Neural crest cell (in vitro differentiated cells): ENCODE results near the gene DDX31. TPM values are rescaled to one million over a fixed set of nuclear protein-coding genes. Genes with fewer than 3 reads are reported as not detected.
A peak's percentile ranks its signal among the peaks of the same experiment; 100 is the strongest.

Experiments
- DNase-seq: peaks from one replicate; pipeline ENCODE4 v3.0.0; 2021; ENCODE audit warnings: low read depth, mixed read lengths, low spot score
- H3K27ac Mint-ChIP-seq: one replicate; pipeline ENCODE4 v1.8.0; 2021; ENCODE audit warnings: mild to moderate bottlenecking, mixed read lengths; ENCODE audit not compliant: unreplicated experiment
- H3K27me3 Mint-ChIP-seq: 2 replicates; pipeline ENCODE4 v1.8.0; 2021; ENCODE audit warnings: low read depth, mild to moderate bottlenecking, mixed read lengths
- H3K36me3 Mint-ChIP-seq: 2 replicates; pipeline ENCODE4 v1.8.0; 2021; ENCODE audit warnings: low read depth, mild to moderate bottlenecking, mixed read lengths
- H3K4me1 Mint-ChIP-seq: 2 replicates; pipeline ENCODE4 v1.8.0; 2021; ENCODE audit warnings: mixed read lengths
- H3K4me3 Mint-ChIP-seq: one replicate; pipeline ENCODE4 v1.8.0; 2021; ENCODE audit warnings: mild to moderate bottlenecking, mixed read lengths
- H3K9me3 Mint-ChIP-seq: 2 replicates; pipeline ENCODE4 v1.8.0; 2021; ENCODE audit warnings: mixed read lengths
- total RNA-seq: library from RNA; stranded (reverse); gene quantifications from 2 replicates; pipeline ENCODE4 v1.2.1, GENCODE V29; 2021
- TF ChIP-seq, protein P1 (sequence below): fragments of 200-600 bp; sonication (generic); conservative IDR thresholded peaks from 2 replicates; pipeline ENCODE4 v1.5.0; 2021; ENCODE audit warnings: antibody characterized with exemption, mild to moderate bottlenecking

DDX31 gene
- total RNA-seq, 1 donor from 2014 or later: 20.9 TPM

- DNase-seq: no peak
- H3K27me3 Mint-ChIP-seq: peaks cover 2% of the 10 kb centered on the region
- H3K27ac Mint-ChIP-seq: no peak overlapping the region
- H3K9me3 Mint-ChIP-seq: no peaks in the 10 kb centered on the region
- TF ChIP-seq, protein P1, sequence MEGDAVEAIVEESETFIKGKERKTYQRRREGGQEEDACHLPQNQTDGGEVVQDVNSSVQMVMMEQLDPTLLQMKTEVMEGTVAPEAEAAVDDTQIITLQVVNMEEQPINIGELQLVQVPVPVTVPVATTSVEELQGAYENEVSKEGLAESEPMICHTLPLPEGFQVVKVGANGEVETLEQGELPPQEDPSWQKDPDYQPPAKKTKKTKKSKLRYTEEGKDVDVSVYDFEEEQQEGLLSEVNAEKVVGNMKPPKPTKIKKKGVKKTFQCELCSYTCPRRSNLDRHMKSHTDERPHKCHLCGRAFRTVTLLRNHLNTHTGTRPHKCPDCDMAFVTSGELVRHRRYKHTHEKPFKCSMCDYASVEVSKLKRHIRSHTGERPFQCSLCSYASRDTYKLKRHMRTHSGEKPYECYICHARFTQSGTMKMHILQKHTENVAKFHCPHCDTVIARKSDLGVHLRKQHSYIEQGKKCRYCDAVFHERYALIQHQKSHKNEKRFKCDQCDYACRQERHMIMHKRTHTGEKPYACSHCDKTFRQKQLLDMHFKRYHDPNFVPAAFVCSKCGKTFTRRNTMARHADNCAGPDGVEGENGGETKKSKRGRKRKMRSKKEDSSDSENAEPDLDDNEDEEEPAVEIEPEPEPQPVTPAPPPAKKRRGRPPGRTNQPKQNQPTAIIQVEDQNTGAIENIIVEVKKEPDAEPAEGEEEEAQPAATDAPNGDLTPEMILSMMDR: no peak
- no peaks in the 10 kb centered on the region for H3K36me3 Mint-ChIP-seq
- H3K4me1 Mint-ChIP-seq: peaks cover 56% of the 10 kb centered on the region
- H3K4me3 Mint-ChIP-seq: no peak overlapping the region
These were observed 122.7 kb downstream of the DDX31 start for GRCh38 chr9:132547052-132547431.

DNA sequence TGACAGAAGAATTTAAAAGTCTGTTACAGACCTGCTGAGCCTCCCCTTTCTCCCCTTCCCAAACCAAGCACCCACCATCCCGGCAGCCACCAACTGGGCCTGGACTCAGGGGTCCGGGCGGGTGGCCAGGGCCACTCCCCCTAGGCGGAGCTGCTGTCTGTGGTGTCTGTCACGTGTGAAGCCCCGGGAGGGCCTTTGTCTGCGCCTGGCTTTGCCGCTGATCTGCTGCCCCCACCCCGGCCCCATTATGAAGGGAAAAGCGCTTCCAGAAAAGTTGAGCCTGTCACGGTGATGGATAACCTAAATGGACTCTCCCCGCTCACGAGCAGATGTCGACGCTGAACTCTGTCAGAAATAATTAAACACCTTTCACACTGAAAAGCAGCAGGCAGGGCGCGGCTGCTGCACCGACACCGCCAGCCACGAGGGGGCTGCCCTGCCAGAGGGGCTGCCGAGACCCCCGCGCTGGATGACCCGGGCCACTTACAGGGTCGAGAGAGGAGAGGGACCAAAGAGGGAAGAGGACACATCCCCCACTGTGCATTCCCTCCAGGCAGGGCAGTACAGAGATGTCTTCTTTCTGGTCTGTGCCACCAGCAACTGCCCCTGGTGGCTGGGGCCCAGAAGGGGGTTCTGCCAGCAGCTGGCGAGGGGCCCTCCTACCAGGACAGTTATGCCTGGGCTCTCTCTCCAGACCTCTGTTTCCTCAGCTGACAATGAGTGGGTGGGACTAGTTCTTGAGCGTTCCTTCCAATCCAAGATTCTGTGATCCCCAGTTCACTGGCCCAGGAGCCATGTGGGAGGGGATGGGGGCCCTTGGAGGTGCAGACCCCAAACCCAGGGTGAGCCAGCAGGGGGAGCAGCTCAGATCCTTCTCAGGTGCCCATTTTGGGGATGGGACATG is 123.4 kb downstream of the DDX31 start:
- Mint-ChIP-seq H3K36me3 (no peaks in the 10 kb centered on the region), H3K27me3 (peaks cover 2% of the 10 kb centered on the region), H3K4me3 (peak overlapping the region; percentile 45), H3K9me3 (no peaks in the 10 kb centered on the region), H3K4me1 (peaks cover 56% of the 10 kb centered on the region), H3K27ac (peak overlapping the region; percentile 51)
- TF ChIP-seq, protein P1: peak; percentile 75
- DNase-seq: peak; percentile 63

DNA sequence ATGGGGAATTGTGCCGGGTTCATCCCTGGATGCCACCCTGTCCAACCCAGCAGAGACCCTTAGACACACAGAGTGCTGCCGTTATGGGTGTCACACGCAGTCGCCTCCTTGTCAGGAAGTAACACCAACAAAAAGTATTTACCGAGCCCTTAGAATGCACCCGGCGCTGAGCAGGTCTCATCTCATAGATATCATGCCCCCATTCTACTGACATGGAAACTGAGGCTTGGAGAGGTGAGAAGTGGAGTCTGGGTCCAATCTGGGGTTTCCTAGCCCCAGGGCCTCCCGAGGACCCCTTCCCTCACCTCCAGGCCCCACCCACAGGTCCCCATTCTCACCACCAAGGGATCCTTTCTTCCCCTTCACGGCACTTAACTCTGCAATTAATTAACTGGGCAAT is 124.2 kb downstream of the DDX31 start:
- no peak overlapping the region for H3K4me3 Mint-ChIP-seq
- TF ChIP-seq, protein P1: no peak
- no peak overlapping the region for H3K27ac Mint-ChIP-seq
- peaks cover 54% of the 10 kb centered on the region for H3K4me1 Mint-ChIP-seq
- no peaks in the 10 kb centered on the region for H3K36me3 Mint-ChIP-seq
- no peaks in the 10 kb centered on the region for H3K9me3 Mint-ChIP-seq
- no peak for DNase-seq
- H3K27me3 Mint-ChIP-seq: peaks cover 2% of the 10 kb centered on the region

GRCh38 chr9:132543960-132544359 is 125.8 kb downstream of the DDX31 start:
- peak overlapping the region; percentile 44 for H3K4me3 Mint-ChIP-seq
- H3K27ac Mint-ChIP-seq: peak overlapping the region; percentile 28
- no peaks in the 10 kb centered on the region for H3K9me3 Mint-ChIP-seq
- TF ChIP-seq, protein P1: no peak
- no peaks in the 10 kb centered on the region for H3K36me3 Mint-ChIP-seq
- no peak for DNase-seq
- H3K27me3 Mint-ChIP-seq: peaks cover 2% of the 10 kb centered on the region
- H3K4me1 Mint-ChIP-seq: peaks cover 47% of the 10 kb centered on the region

- Mint-ChIP-seq H3K36me3 (no peaks in the 10 kb centered on the region), H3K9me3 (no peaks in the 10 kb centered on the region), H3K27ac (no peak overlapping the region), H3K4me3 (no peak overlapping the region), H3K4me1 (peaks cover 40% of the 10 kb centered on the region), H3K27me3 (peaks cover 2% of the 10 kb centered on the region)
- TF ChIP-seq, protein P1: no peak
- DNase-seq: no peak
These were observed 126.5 kb downstream of the DDX31 start for GRCh38 chr9:132543251-132543650.

Other genes starting within 250 kb of the DDX31 start
- gene BARHL1, start 87.4 kb downstream of the DDX31 start, total RNA-seq: not detected in 2 replicates
- gene GTF3C4, start 481 bp upstream of the DDX31 start, total RNA-seq: 41.7 and 41.9 TPM in 2 replicates
- 0.96 and 1.3 TPM in 2 replicates for gene AK8, start 208.3 kb upstream of the DDX31 start, total RNA-seq
- 3.6 and 4.1 TPM in 2 replicates for gene SPACA9, start 208.9 kb upstream of the DDX31 start, total RNA-seq